ENCODE results near the gene OTUD1. TPM values are rescaled to one million over a fixed set of nuclear protein-coding genes. Genes with fewer than 3 reads are reported as not detected.

The OTUD1 gene
- total RNA-seq, 1 experiment from 2014 or later, result 23.9 TPM

GRCh38 chr10:23445591-23445990, 6.7 kb downstream of the OTUD1 start:
- intact Hi-C loops (cut with micrococcal nuclease; ENCODE audit: unreplicated experiment), result loop anchor here (5.0 to 10.0 kb wide), 3 partner anchors 77 to 1069 kb away; no protein-coding TSS in a partner anchor
- no TSS peak for BruUV-seq (replicated peaks)
- H3K36me3 ChIP-seq (ENCODE audit: insufficient read depth, low read length, poor library complexity, severe bottlenecking), result peaks cover 39% of the 10 kb centered on the region

GRCh38 chr10:23448323-23448722, 9.4 kb downstream of the OTUD1 start:
- Histone ChIP-seq H3K36me3 (ENCODE audit: insufficient read depth, low read length, poor library complexity, severe bottlenecking) (peaks cover 15% of the 10 kb centered on the region), H3K9me3 (ENCODE audit: low read depth, low read length, poor library complexity, severe bottlenecking) (no peaks in the 10 kb centered on the region), H3K4me3 (ENCODE audit: low read depth, low read length, poor library complexity, severe bottlenecking) (no peak overlapping the region), H3K4me1 (ENCODE audit: insufficient read depth, low read length, poor library complexity, severe bottlenecking) (peaks cover 32% of the 10 kb centered on the region), H3K27ac (ENCODE audit: low read depth, low read length, poor library complexity, severe bottlenecking) (peak overlapping the region; percentile 95), H3K27me3 (replicated peaks; ENCODE audit: insufficient read depth, low read depth, low read length, poor library complexity) (no peaks in the 10 kb centered on the region)
- TF ChIP-seq CTCF (conservative IDR thresholded peaks at IDR 0.05; ENCODE audit: low read depth, low read length), result no peak
- no peak for TF ChIP-seq EZH2 (IDR thresholded peaks at IDR 0.05; ENCODE audit: borderline replicate concordance, low read depth, low read length, poor library complexity, severe bottlenecking)
- ChIA-PET POLR2A (ENCODE audit: low non-redundant PET) (no interaction called here), CTCF (no interaction called here)
- no peak for DNase-seq (ENCODE audit: low spot score)
- BruUV-seq (replicated peaks), result TSS peak; percentile 99
- intact Hi-C loops (cut with micrococcal nuclease; ENCODE audit: unreplicated experiment), result loop anchor here (5.0 to 10.0 kb wide), 3 partner anchors 74 to 1066 kb away; no protein-coding TSS in a partner anchor

More at GRCh38 chr10:23445591-23445990, 6.7 kb downstream of the OTUD1 start:
- Histone ChIP-seq H3K9me3 (ENCODE audit: low read depth, low read length, poor library complexity, severe bottlenecking) (no peaks in the 10 kb centered on the region), H3K27me3 (replicated peaks; ENCODE audit: insufficient read depth, low read depth, low read length, poor library complexity) (no peaks in the 10 kb centered on the region), H3K4me1 (ENCODE audit: insufficient read depth, low read length, poor library complexity, severe bottlenecking) (peaks cover 32% of the 10 kb centered on the region), H3K27ac (ENCODE audit: low read depth, low read length, poor library complexity, severe bottlenecking) (peak overlapping the region; percentile 95), H3K4me3 (ENCODE audit: low read depth, low read length, poor library complexity, severe bottlenecking) (no peak overlapping the region)
- no peak for TF ChIP-seq CTCF (conservative IDR thresholded peaks at IDR 0.05; ENCODE audit: low read depth, low read length)
- no peak for TF ChIP-seq EZH2 (IDR thresholded peaks at IDR 0.05; ENCODE audit: borderline replicate concordance, low read depth, low read length, poor library complexity, severe bottlenecking)
- POLR2A ChIA-PET (ENCODE audit: low non-redundant PET), result interaction anchor here (0.6 kb wide), 1 partner anchor 113 kb away, joined by 8 read pairs; no protein-coding TSS in a partner anchor
- DNase-seq (ENCODE audit: low spot score), result no peak
- CTCF ChIA-PET, result no interaction called here

- BruUV-seq (replicated peaks), result no TSS peak
- ChIA-PET POLR2A (ENCODE audit: low non-redundant PET) (no interaction called here), CTCF (no interaction called here)
- Histone ChIP-seq H3K27ac (ENCODE audit: low read depth, low read length, poor library complexity, severe bottlenecking) (peak overlapping the region; percentile 95), H3K4me3 (ENCODE audit: low read depth, low read length, poor library complexity, severe bottlenecking) (no peak overlapping the region), H3K9me3 (ENCODE audit: low read depth, low read length, poor library complexity, severe bottlenecking) (no peaks in the 10 kb centered on the region), H3K27me3 (replicated peaks; ENCODE audit: insufficient read depth, low read depth, low read length, poor library complexity) (no peaks in the 10 kb centered on the region), H3K36me3 (ENCODE audit: insufficient read depth, low read length, poor library complexity, severe bottlenecking) (peaks cover 9% of the 10 kb centered on the region), H3K4me1 (ENCODE audit: insufficient read depth, low read length, poor library complexity, severe bottlenecking) (peaks cover 32% of the 10 kb centered on the region)
- peak; percentile 90 for DNase-seq (ENCODE audit: low spot score)
- TF ChIP-seq CTCF (conservative IDR thresholded peaks at IDR 0.05; ENCODE audit: low read depth, low read length), result no peak
- no peak for TF ChIP-seq EZH2 (IDR thresholded peaks at IDR 0.05; ENCODE audit: borderline replicate concordance, low read depth, low read length, poor library complexity, severe bottlenecking)
- intact Hi-C loops (cut with micrococcal nuclease; ENCODE audit: unreplicated experiment), result loop anchor here (1.0 to 10.0 kb wide), 4 partner anchors 73 to 1066 kb away; no protein-coding TSS in a partner anchor
Measured at GRCh38 chr10:23448802-23449570, 10.1 kb downstream of the OTUD1 start.

All from A673 (cell line).